ENCODE results near the gene RBM18. TPM values are rescaled to one million over a fixed set of nuclear protein-coding genes. Genes with fewer than 3 reads are reported as not detected.

Gene RBM18, protein sequence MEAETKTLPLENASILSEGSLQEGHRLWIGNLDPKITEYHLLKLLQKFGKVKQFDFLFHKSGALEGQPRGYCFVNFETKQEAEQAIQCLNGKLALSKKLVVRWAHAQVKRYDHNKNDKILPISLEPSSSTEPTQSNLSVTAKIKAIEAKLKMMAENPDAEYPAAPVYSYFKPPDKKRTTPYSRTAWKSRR
- total RNA-seq (10 to 100 TPM in 7 of 9 donors, 1 to 10 TPM in 2; 7.5 to 31.5 (median 18.5) TPM), polyA plus RNA-seq (10 to 100 TPM in 1 of 3 donors, 1 to 10 TPM in 2; 3.4 to 39.1 (median 5.5) TPM)
- long read RNA-seq, donor 1, full-length matches to known transcripts: 26 of 68 reads
- long read RNA-seq, donor 1, partial matches to known transcripts: 32 of 68 reads
- long read RNA-seq, donor 1, other reads (novel, unspliced or antisense): 10 of 68 reads
- long read RNA-seq, donor 2, full-length matches to known transcripts: 13 of 13 reads
- long read RNA-seq, donor 2, partial matches to known transcripts: 0 of 13 reads
- long read RNA-seq, donor 2, other reads (novel, unspliced or antisense): 0 of 13 reads
- long read RNA-seq, donor 3, full-length matches to known transcripts: 16 of 21 reads
- long read RNA-seq, donor 3, partial matches to known transcripts: 0 of 21 reads
- long read RNA-seq, donor 3, other reads (novel, unspliced or antisense): 5 of 21 reads
- long read RNA-seq, donor 4, full-length matches to known transcripts: 22 of 26 reads
- long read RNA-seq, donor 4, partial matches to known transcripts: 1 of 26 reads
- long read RNA-seq, donor 4, other reads (novel, unspliced or antisense): 3 of 26 reads
- long read RNA-seq, donor 5, full-length matches to known transcripts: 66 of 71 reads
- long read RNA-seq, donor 5, partial matches to known transcripts: 2 of 71 reads
- long read RNA-seq, donor 5, other reads (novel, unspliced or antisense): 3 of 71 reads
- long read RNA-seq, donor 6, full-length matches to known transcripts: 12 of 17 reads
- long read RNA-seq, donor 6, partial matches to known transcripts: 1 of 17 reads
- long read RNA-seq, donor 6, other reads (novel, unspliced or antisense): 4 of 17 reads
- long read RNA-seq, donor 7, full-length matches to known transcripts: 6 of 6 reads
- long read RNA-seq, donor 7, partial matches to known transcripts: 0 of 6 reads
- long read RNA-seq, donor 7, other reads (novel, unspliced or antisense): 0 of 6 reads
- long read RNA-seq, donor 8, full-length matches to known transcripts: 19 of 73 reads
- long read RNA-seq, donor 8, partial matches to known transcripts: 40 of 73 reads
- long read RNA-seq, donor 8, other reads (novel, unspliced or antisense): 14 of 73 reads
- long read RNA-seq, donor 9, full-length matches to known transcripts: 12 of 12 reads
- long read RNA-seq, donor 9, partial matches to known transcripts: 0 of 12 reads
- long read RNA-seq, donor 9, other reads (novel, unspliced or antisense): 0 of 12 reads
- long read RNA-seq, donor 10, full-length matches to known transcripts: 7 of 7 reads
- long read RNA-seq, donor 10, partial matches to known transcripts: 0 of 7 reads
- long read RNA-seq, donor 10, other reads (novel, unspliced or antisense): 0 of 7 reads

DNA sequence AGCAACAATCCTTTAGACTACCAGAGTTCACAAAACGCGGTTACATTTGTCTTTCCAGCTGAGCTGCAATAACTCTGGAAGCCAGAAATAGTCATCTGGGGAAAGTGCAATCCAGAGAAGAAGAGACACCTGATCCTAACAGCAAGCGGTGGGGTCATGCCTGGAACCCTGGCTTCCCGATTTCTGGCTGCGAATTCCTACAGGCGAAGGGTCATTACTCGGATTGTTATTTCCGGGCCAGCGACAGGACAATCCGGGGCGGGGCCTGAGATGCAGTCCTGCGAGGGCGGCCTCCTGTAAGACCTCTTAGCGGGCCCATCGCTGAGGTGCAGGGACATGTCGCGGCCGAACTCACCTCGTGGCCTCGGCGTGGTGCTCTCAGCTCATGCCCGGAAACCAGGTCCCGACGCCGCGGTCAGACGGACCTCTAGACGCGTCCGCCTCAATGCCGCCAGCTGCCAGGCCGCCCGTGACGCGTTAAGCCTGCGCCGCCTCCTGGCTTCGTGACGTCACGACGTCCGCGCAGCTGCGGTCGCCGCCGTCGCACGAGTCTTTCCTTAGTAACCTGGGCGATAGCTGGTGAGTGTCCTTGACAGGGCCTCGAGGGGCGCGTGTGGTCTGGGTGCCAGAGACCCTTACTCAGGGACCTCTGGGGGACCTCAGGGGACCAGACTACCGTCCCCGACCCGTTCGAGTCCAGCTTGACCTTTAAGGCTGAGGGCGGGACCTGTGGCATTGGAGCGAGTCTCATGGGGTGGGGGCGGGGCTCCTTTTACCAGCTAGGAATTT, at the start of gene RBM18, which contains the start of gene MRRF:
Gene RBM18, minus strand, starts transcription at position 481 of the 789 bp plus-strand sequence. CDS start 3,348 bp downstream, outside the sequence.
Gene MRRF, plus strand, starts transcription at position 523 of the 789 bp plus-strand sequence. CDS start 6,010 bp downstream, outside the sequence.
- H3K27me3 ChIP-seq: no peaks in the 10 kb centered on the region
- intact Hi-C loops (cut with DNase I): no loop called here
- peak within 1 kb of the TSS; percentile 66 to 97 (median 88) for H3K27ac ChIP-seq
- TF ChIP-seq POLR2A (IDR thresholded peaks at IDR 0.05): peak; percentile 53 to 62
- TF ChIP-seq, protein P1, sequence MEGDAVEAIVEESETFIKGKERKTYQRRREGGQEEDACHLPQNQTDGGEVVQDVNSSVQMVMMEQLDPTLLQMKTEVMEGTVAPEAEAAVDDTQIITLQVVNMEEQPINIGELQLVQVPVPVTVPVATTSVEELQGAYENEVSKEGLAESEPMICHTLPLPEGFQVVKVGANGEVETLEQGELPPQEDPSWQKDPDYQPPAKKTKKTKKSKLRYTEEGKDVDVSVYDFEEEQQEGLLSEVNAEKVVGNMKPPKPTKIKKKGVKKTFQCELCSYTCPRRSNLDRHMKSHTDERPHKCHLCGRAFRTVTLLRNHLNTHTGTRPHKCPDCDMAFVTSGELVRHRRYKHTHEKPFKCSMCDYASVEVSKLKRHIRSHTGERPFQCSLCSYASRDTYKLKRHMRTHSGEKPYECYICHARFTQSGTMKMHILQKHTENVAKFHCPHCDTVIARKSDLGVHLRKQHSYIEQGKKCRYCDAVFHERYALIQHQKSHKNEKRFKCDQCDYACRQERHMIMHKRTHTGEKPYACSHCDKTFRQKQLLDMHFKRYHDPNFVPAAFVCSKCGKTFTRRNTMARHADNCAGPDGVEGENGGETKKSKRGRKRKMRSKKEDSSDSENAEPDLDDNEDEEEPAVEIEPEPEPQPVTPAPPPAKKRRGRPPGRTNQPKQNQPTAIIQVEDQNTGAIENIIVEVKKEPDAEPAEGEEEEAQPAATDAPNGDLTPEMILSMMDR (IDR thresholded peaks at IDR 0.05): peak in 1 of 6 experiments; percentile 18
- peak; percentile 87 to 96 (median 92) for DNase-seq
- H3K4me1 ChIP-seq (replicated peaks in 1 of 2): peaks cover 19 to 51% of the 10 kb centered on the region in 2 donors
- peak within 1 kb of the TSS; percentile 11 to 91 (median 56) for H3K4me3 ChIP-seq
- 0% methylated on average over 12 to 60 of the region's 60 CpGs for WGBS, 4 donors
- H3K9me3 ChIP-seq (replicated peaks in 1 of 3): no peaks in the 10 kb centered on the region
- H3K36me3 ChIP-seq (replicated peaks in 1 of 2): peaks cover 0 to 19% of the 10 kb centered on the region in 2 donors

DNA sequence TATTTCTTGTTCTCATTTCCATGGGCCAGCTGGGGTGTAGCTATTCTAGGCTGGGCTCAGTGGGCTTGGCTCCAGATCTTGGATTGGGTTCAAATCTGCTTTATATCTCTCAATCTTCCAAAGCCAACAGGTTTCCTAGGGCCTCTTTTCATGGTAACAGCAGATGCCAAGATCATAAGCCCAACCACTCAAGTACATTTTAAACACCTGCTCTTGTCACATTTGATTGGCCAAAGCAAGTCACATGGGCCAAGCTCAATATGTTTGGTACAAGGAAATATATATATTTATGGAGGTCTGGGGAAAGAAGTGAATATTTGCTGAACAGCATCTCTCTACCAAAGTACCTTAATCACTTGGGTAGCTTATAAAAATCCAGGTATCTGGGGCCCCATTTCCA, 49.5 kb upstream of the RBM18 start:
- no peak for DNase-seq
- no peak for TF ChIP-seq POLR2A (IDR thresholded peaks at IDR 0.05)
- TF ChIP-seq, protein P1 (IDR thresholded peaks at IDR 0.05): no peak
- Histone ChIP-seq H3K27me3 (no peaks in the 10 kb centered on the region), H3K4me3 (no peak overlapping the region), H3K4me1 (replicated peaks in 1 of 2) (no peaks in the 10 kb centered on the region), H3K36me3 (replicated peaks in 1 of 2) (peaks cover 0 to 26% of the 10 kb centered on the region in 2 donors), H3K9me3 (replicated peaks in 1 of 3) (no peaks in the 10 kb centered on the region), H3K27ac (no peak overlapping the region)
- intact Hi-C loops (cut with DNase I): no loop called here

DNA sequence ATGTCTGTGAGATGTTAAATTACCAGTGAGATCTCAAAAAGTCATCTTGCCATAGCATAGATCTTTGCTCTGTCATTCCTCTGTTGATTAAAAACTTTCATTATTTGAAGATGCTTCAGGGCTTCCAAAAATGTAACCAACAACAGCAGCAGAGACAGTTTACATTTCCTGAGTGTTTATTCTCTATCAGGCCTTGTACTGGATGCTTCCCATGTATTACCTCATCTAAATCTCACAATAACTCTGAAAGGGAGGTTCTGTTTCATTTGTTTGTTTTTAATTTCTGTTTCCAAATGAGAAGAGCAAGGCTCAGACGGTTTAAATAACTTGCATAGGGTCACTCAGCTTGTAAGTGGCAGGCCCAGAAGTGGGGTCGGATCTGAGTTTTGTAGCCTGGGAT, 45.2 kb upstream of the RBM18 start:
- H3K9me3 ChIP-seq (replicated peaks in 1 of 3): no peaks in the 10 kb centered on the region
- H3K27ac ChIP-seq: no peak overlapping the region
- WGBS, 4 donors: 76 to 92% (median 89%) methylated on average over 2 of the region's 2 CpGs
- no peaks in the 10 kb centered on the region for H3K4me1 ChIP-seq (replicated peaks in 1 of 2)
- no peak overlapping the region for H3K4me3 ChIP-seq
- DNase-seq: no peak
- intact Hi-C loops (cut with DNase I): no loop called here
- H3K36me3 ChIP-seq (replicated peaks in 1 of 2): peaks cover 0 to 20% of the 10 kb centered on the region in 2 donors
- TF ChIP-seq, protein P1 (IDR thresholded peaks at IDR 0.05): no peak
- TF ChIP-seq POLR2A (IDR thresholded peaks at IDR 0.05): no peak
- no peaks in the 10 kb centered on the region for H3K27me3 ChIP-seq
